Cardiac muscle cell (in vitro differentiated cells and primary cell): ENCODE results near the gene SLC37A3. TPM values are rescaled to one million over a fixed set of nuclear protein-coding genes. Genes with fewer than 3 reads are reported as not detected.

Source experiments
- DNase-seq, 2 donors: peaks; one replicate each; pipeline versions ENCODE4 v3.0.0 to v3.0.0-alpha.2; 2010 to 2017; ENCODE audit warnings: low read depth in 1 of 2, low spot score in 1 of 2
- H3K27ac ChIP-seq: fragments of 200-600 bp; sonication (generic); 2 replicates; pipeline ENCODE4 v1.5.1; 2016
- H3K27me3 ChIP-seq: fragments of 200-600 bp; sonication (generic); 2 replicates; pipeline ENCODE4 v1.6.0; 2016; ENCODE audit warnings: control low read depth
- H3K36me3 ChIP-seq: fragments of 200-600 bp; sonication (generic); 2 replicates; pipeline ENCODE4 v1.5.1; 2016; ENCODE audit warnings: control low read depth
- H3K4me1 ChIP-seq: fragments of 200-600 bp; sonication (generic); 2 replicates; pipeline ENCODE4 v1.8.1; 2017; ENCODE audit warnings: low read depth, mild to moderate bottlenecking, mixed run types
- H3K4me3 ChIP-seq: fragments of 200-600 bp; sonication (generic); 2 replicates; pipeline ENCODE4 v1.5.1; 2016; ENCODE audit warnings: mild to moderate bottlenecking
- H3K9me3 ChIP-seq: fragments of 200-600 bp; sonication (generic); 2 replicates; pipeline ENCODE4 v1.5.1; 2017; ENCODE audit warnings: low read depth, mild to moderate bottlenecking, control low read depth
- CTCF ChIP-seq: IDR thresholded peaks from 2 replicates; pipeline ENCODE4 v1.5.1; 2012; ENCODE audit warnings: low read depth, mild to moderate bottlenecking, low read length
- polyA plus RNA-seq: library from polyadenylated mRNA; unstranded; fragments of >200 nt; fragmentation: Nextera tagmentation; extraction: Ambion mirVana; gene quantifications from 2 replicates; pipeline ENCODE4 v1.2.1, GENCODE V29; 2016
- total RNA-seq: library from RNA; depleted of rRNA; stranded (reverse); fragments of >200 nt; gene quantifications from 2 replicates; pipeline ENCODE4 v1.2.3, GENCODE V29; 2016

SLC37A3 gene
- total and polyA plus RNA-seq, 2 experiments from 2014 or later, result 49.7 to 50.5 TPM

- H3K36me3 ChIP-seq, result no peaks in the 10 kb centered on the region
- no peak overlapping the region for H3K27ac ChIP-seq
- H3K9me3 ChIP-seq, result no peaks in the 10 kb centered on the region
- H3K4me1 ChIP-seq, result no peaks in the 10 kb centered on the region
- DNase-seq, result no peak
- H3K27me3 ChIP-seq, result no peaks in the 10 kb centered on the region
- no peak for TF ChIP-seq CTCF
- H3K4me3 ChIP-seq, result no peak overlapping the region
Observed at GRCh38 chr7:140389445-140389844, 8.9 kb downstream of the SLC37A3 start.

- no peak overlapping the region for H3K27ac ChIP-seq
- DNase-seq, result no peak
- TF ChIP-seq CTCF, result no peak
- peaks cover 7% of the 10 kb centered on the region for H3K36me3 ChIP-seq
- no peaks in the 10 kb centered on the region for H3K9me3 ChIP-seq
- no peaks in the 10 kb centered on the region for H3K27me3 ChIP-seq
- H3K4me1 ChIP-seq, result no peaks in the 10 kb centered on the region
- H3K4me3 ChIP-seq, result no peak overlapping the region
Observed at GRCh38 chr7:140384894-140385545, 13.3 kb downstream of the SLC37A3 start.

GRCh38 chr7:140383954-140384713, 14.2 kb downstream of the SLC37A3 start:
- no peak for TF ChIP-seq CTCF
- DNase-seq, result no peak
- Histone ChIP-seq H3K27me3 (no peaks in the 10 kb centered on the region), H3K4me1 (no peaks in the 10 kb centered on the region), H3K9me3 (no peaks in the 10 kb centered on the region), H3K27ac (no peak overlapping the region), H3K4me3 (no peak overlapping the region), H3K36me3 (peaks cover 7% of the 10 kb centered on the region)

- no peak overlapping the region for H3K27ac ChIP-seq
- TF ChIP-seq CTCF, result no peak
- H3K27me3 ChIP-seq, result no peaks in the 10 kb centered on the region
- H3K36me3 ChIP-seq, result no peaks in the 10 kb centered on the region
- H3K4me3 ChIP-seq, result no peak overlapping the region
- no peaks in the 10 kb centered on the region for H3K9me3 ChIP-seq
- H3K4me1 ChIP-seq, result no peaks in the 10 kb centered on the region
- DNase-seq, result no peak
Observed at GRCh38 chr7:140375892-140376730, 22.2 kb downstream of the SLC37A3 start.

- Histone ChIP-seq H3K4me3 (no peak overlapping the region), H3K27ac (no peak overlapping the region), H3K27me3 (no peaks in the 10 kb centered on the region), H3K4me1 (no peaks in the 10 kb centered on the region), H3K36me3 (no peaks in the 10 kb centered on the region), H3K9me3 (no peaks in the 10 kb centered on the region)
- DNase-seq, result no peak
- TF ChIP-seq CTCF, result no peak
Observed at GRCh38 chr7:140375323-140375722, 23.0 kb downstream of the SLC37A3 start.
